Measurements from ENCODE around the gene ARHGAP10.
A peak's percentile ranks its signal among the peaks of the same experiment; 100 is the strongest.

ARHGAP10 gene

GRCh38 chr4:147984065-147984777 lies 252.3 kb downstream of the ARHGAP10 start:
- TF ChIP-seq CTCF (IDR thresholded peaks at IDR 0.05; ENCODE audit: insufficient read depth, low read depth, low read length, missing control alignments), result peak; percentile 59
- no peak overlapping the region for H3K4me3 ChIP-seq (ENCODE audit: low read depth, low read length)
- peak; percentile 57 for DNase-seq (ENCODE audit: low read depth)

GRCh38 chr4:147984778-147985138 lies 252.9 kb downstream of the ARHGAP10 start:
- no peak for TF ChIP-seq CTCF (IDR thresholded peaks at IDR 0.05; ENCODE audit: insufficient read depth, low read depth, low read length, missing control alignments)
- DNase-seq (ENCODE audit: low read depth), result no peak
- H3K4me3 ChIP-seq (ENCODE audit: low read depth, low read length), result no peak overlapping the region

- no peak for DNase-seq (ENCODE audit: low read depth)
- TF ChIP-seq CTCF (IDR thresholded peaks at IDR 0.05; ENCODE audit: insufficient read depth, low read depth, low read length, missing control alignments), result no peak
- H3K4me3 ChIP-seq (ENCODE audit: low read depth, low read length), result no peak overlapping the region
Measured at GRCh38 chr4:147985376-147985775, 253.5 kb downstream of the ARHGAP10 start.

- DNase-seq (ENCODE audit: low read depth), result peak; percentile 31
- TF ChIP-seq CTCF (IDR thresholded peaks at IDR 0.05; ENCODE audit: insufficient read depth, low read depth, low read length, missing control alignments), result no peak
- no peak overlapping the region for H3K4me3 ChIP-seq (ENCODE audit: low read depth, low read length)
Measured at GRCh38 chr4:147987252-147987651, 255.4 kb downstream of the ARHGAP10 start.

- H3K4me3 ChIP-seq (ENCODE audit: low read depth, low read length), result no peak overlapping the region
- no peak for TF ChIP-seq CTCF (IDR thresholded peaks at IDR 0.05; ENCODE audit: insufficient read depth, low read depth, low read length, missing control alignments)
- no peak for DNase-seq (ENCODE audit: low read depth)
Measured at GRCh38 chr4:147991543-147992283, 259.8 kb downstream of the ARHGAP10 start.

- no peak for TF ChIP-seq CTCF (IDR thresholded peaks at IDR 0.05; ENCODE audit: insufficient read depth, low read depth, low read length, missing control alignments)
- no peak overlapping the region for H3K4me3 ChIP-seq (ENCODE audit: low read depth, low read length)
- no peak for DNase-seq (ENCODE audit: low read depth)
Measured at GRCh38 chr4:147994076-147994475, 262.2 kb downstream of the ARHGAP10 start.

Measured in GM12865 (cell line).